22Rv1 (cell line): ENCODE data around the gene MED10.

Experiments used
- H3K27ac ChIP-seq: fragments of 450-650 bp; 2 replicates; pipeline ENCODE4 v1.5.1; 2017
- CTCF ChIP-seq: fragments of 450-650 bp; IDR thresholded peaks from 2 replicates; pipeline ENCODE4 v1.5.1; 2017; ENCODE audit warnings: mild to moderate bottlenecking
- ZFX ChIP-seq: fragments of 450-650 bp; IDR thresholded peaks from 2 replicates; pipeline ENCODE4 v1.6.1; 2017; ENCODE audit warnings: antibody characterized with exemption, borderline replicate concordance

MED10 gene

DNA sequence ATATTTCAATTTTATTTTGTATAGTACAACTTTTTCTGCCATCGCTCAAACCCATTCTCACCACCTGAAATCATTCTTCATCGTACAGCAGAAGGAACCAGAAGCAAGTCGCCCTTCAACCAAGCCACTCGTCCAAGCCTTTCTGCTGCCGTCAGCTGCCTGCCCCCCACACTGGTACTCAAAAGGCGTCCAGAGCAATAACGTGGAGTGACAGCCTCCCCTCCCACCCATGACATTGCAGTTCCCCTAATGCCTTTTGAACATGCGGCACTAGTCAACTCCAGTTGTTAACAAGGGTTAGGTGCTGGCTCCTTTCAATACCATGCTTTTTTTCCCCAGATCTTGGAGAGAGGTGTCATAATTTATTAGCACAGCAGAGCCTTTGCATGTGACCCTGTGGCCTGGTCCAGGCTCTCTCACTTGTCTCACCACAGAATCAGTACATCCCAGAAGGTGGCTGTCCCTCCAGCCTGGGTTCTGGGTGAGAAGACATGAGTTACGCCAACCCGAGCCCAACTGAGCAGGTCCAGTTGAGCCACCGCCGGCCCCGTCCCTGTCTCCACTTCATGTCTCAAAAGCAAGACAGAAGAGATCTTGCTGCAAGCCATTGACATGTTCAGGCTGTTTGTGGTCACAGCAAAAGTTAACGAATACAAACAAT lies 20.4 kb upstream of the MED10 start:
- H3K27ac ChIP-seq = no peak overlapping the region
- no peak for TF ChIP-seq CTCF
- TF ChIP-seq ZFX = no peak

GRCh38 chr5:6397536-6398269 lies 19.4 kb upstream of the MED10 start:
- no peak overlapping the region for H3K27ac ChIP-seq
- TF ChIP-seq ZFX (no peak), CTCF (no peak)

- no peak overlapping the region for H3K27ac ChIP-seq
- TF ChIP-seq ZFX (no peak), CTCF (no peak)
Observed at GRCh38 chr5:6396836-6397535, 18.6 kb upstream of the MED10 start.

DNA sequence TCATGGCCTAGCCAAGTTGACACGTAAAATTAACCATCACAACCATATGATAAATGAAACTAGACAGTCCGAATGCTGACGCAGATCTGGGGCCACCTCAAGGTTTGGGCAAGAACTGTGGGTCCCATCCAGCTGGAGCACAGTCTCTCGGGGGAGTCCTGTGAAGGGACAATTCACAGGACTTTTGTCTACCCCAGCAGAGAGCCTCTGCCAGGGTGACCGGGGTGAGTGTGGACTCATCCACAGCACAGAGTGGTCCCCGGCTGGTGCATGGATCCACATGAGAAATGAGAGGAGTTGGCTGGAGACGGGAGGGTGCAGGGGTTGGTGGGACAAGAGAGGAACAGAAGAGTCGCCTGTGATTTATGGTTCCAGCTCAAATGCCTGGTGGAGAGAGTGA lies 17.7 kb upstream of the MED10 start:
- no peak for TF ChIP-seq ZFX
- no peak for TF ChIP-seq CTCF
- no peak overlapping the region for H3K27ac ChIP-seq

- no peak overlapping the region for H3K27ac ChIP-seq
- no peak for TF ChIP-seq CTCF
- no peak for TF ChIP-seq ZFX
Observed at GRCh38 chr5:6395621-6396020, 17.3 kb upstream of the MED10 start.

GRCh38 chr5:6395102-6395445 lies 16.7 kb upstream of the MED10 start:
- TF ChIP-seq ZFX = no peak
- TF ChIP-seq CTCF = no peak
- no peak overlapping the region for H3K27ac ChIP-seq
